Measurements from ENCODE around the gene SLC2A9. TPM values are rescaled to one million over a fixed set of nuclear protein-coding genes. Genes with fewer than 3 reads are reported as not detected.

Gene SLC2A9
- total RNA-seq = 1 to 10 TPM in 1 of 2 experiments, under 1 TPM in 1; 0.77 to 1.6 TPM

- POLR2A ChIA-PET = no interaction called here
- peaks cover 13% of the 10 kb centered on the region for H3K4me1 Mint-ChIP-seq
- H3K36me3 Mint-ChIP-seq = no peaks in the 10 kb centered on the region
- no peak for ATAC-seq (ENCODE audit: low read depth)
- no peaks in the 10 kb centered on the region for H3K9me3 Mint-ChIP-seq
- peak within 1 kb of the TSS; percentile 26 for H3K27ac Mint-ChIP-seq
- no peak for DNase-seq
- H3K27me3 Mint-ChIP-seq = peaks cover 6% of the 10 kb centered on the region
- H3K4me3 Mint-ChIP-seq = no peak within 1 kb of the TSS
Observed at GRCh38 chr4:10020871-10021652, at the start of gene SLC2A9. Gene SLC2A9 (minus strand): TSS chr4:10021497. CDS start chr4:10021429, 68 bp downstream.

- H3K27ac Mint-ChIP-seq = no peak overlapping the region
- POLR2A ChIA-PET = no interaction called here
- H3K4me1 Mint-ChIP-seq = no peaks in the 10 kb centered on the region
- no peak overlapping the region for H3K4me3 Mint-ChIP-seq
- H3K9me3 Mint-ChIP-seq = no peaks in the 10 kb centered on the region
- ATAC-seq (ENCODE audit: low read depth) = peak; percentile 19
- no peak for DNase-seq
- no peaks in the 10 kb centered on the region for H3K27me3 Mint-ChIP-seq
- peaks cover 22% of the 10 kb centered on the region for H3K36me3 Mint-ChIP-seq
Observed at GRCh38 chr4:10069075-10069642, 47.9 kb upstream of the SLC2A9 start.

- no peaks in the 10 kb centered on the region for H3K9me3 Mint-ChIP-seq
- H3K36me3 Mint-ChIP-seq = peaks cover 17% of the 10 kb centered on the region
- ATAC-seq (ENCODE audit: low read depth) (no peak), DNase-seq (no peak)
- H3K27ac Mint-ChIP-seq = no peak overlapping the region
- H3K4me1 Mint-ChIP-seq = no peaks in the 10 kb centered on the region
- H3K27me3 Mint-ChIP-seq = no peaks in the 10 kb centered on the region
- no peak overlapping the region for H3K4me3 Mint-ChIP-seq
- POLR2A ChIA-PET = no interaction called here
Observed at GRCh38 chr4:10066670-10067651, 45.7 kb upstream of the SLC2A9 start.

GRCh38 chr4:10066206-10066605 is 44.9 kb upstream of the SLC2A9 start:
- Mint-ChIP-seq H3K9me3 (no peaks in the 10 kb centered on the region), H3K27ac (no peak overlapping the region), H3K4me3 (no peak overlapping the region), H3K27me3 (no peaks in the 10 kb centered on the region), H3K36me3 (peaks cover 22% of the 10 kb centered on the region), H3K4me1 (no peaks in the 10 kb centered on the region)
- DNase-seq (no peak), ATAC-seq (ENCODE audit: low read depth) (no peak)
- POLR2A ChIA-PET = no interaction called here

GRCh38 chr4:10063544-10064300 is 42.4 kb upstream of the SLC2A9 start:
- Mint-ChIP-seq H3K9me3 (no peaks in the 10 kb centered on the region), H3K27me3 (no peaks in the 10 kb centered on the region), H3K4me3 (no peak overlapping the region), H3K4me1 (no peaks in the 10 kb centered on the region), H3K36me3 (peaks cover 26% of the 10 kb centered on the region), H3K27ac (no peak overlapping the region)
- ATAC-seq (ENCODE audit: low read depth) (peak; percentile 33), DNase-seq (no peak)
- POLR2A ChIA-PET = no interaction called here

- Mint-ChIP-seq H3K27me3 (no peaks in the 10 kb centered on the region), H3K27ac (no peak overlapping the region), H3K4me3 (no peak overlapping the region), H3K36me3 (peaks cover 29% of the 10 kb centered on the region), H3K4me1 (no peaks in the 10 kb centered on the region), H3K9me3 (no peaks in the 10 kb centered on the region)
- POLR2A ChIA-PET = no interaction called here
- no peak for ATAC-seq (ENCODE audit: low read depth)
- no peak for DNase-seq
Observed at GRCh38 chr4:10061650-10062415, 40.5 kb upstream of the SLC2A9 start.

GRCh38 chr4:10058371-10058770 is 37.1 kb upstream of the SLC2A9 start:
- no peak overlapping the region for H3K27ac Mint-ChIP-seq
- no peak for ATAC-seq (ENCODE audit: low read depth)
- H3K4me3 Mint-ChIP-seq = no peak overlapping the region
- H3K4me1 Mint-ChIP-seq = no peaks in the 10 kb centered on the region
- peaks cover 29% of the 10 kb centered on the region for H3K36me3 Mint-ChIP-seq
- no peak for DNase-seq
- POLR2A ChIA-PET = no interaction called here
- no peaks in the 10 kb centered on the region for H3K27me3 Mint-ChIP-seq
- no peaks in the 10 kb centered on the region for H3K9me3 Mint-ChIP-seq

- H3K27me3 Mint-ChIP-seq = no peaks in the 10 kb centered on the region
- no peak overlapping the region for H3K27ac Mint-ChIP-seq
- H3K4me3 Mint-ChIP-seq = no peak overlapping the region
- ATAC-seq (ENCODE audit: low read depth) (no peak), DNase-seq (no peak)
- no peaks in the 10 kb centered on the region for H3K9me3 Mint-ChIP-seq
- no peaks in the 10 kb centered on the region for H3K4me1 Mint-ChIP-seq
- POLR2A ChIA-PET = interaction anchor here (0.7 kb wide), 1 partner anchor 198 kb away, joined by 4 read pairs; no protein-coding TSS in a partner anchor
- peaks cover 29% of the 10 kb centered on the region for H3K36me3 Mint-ChIP-seq
Observed at GRCh38 chr4:10057023-10057395, 35.7 kb upstream of the SLC2A9 start.

GRCh38 chr4:10056334-10057022 is 35.2 kb upstream of the SLC2A9 start:
- no peak for ATAC-seq (ENCODE audit: low read depth)

GRCh38 chr4:10055871-10056270 is 34.6 kb upstream of the SLC2A9 start:
- no peaks in the 10 kb centered on the region for H3K27me3 Mint-ChIP-seq
- no peak for DNase-seq
- H3K36me3 Mint-ChIP-seq = peaks cover 24% of the 10 kb centered on the region
- H3K4me1 Mint-ChIP-seq = no peaks in the 10 kb centered on the region
- no peak overlapping the region for H3K4me3 Mint-ChIP-seq
- H3K9me3 Mint-ChIP-seq = no peaks in the 10 kb centered on the region
- POLR2A ChIA-PET = no interaction called here
- no peak overlapping the region for H3K27ac Mint-ChIP-seq
- no peak for ATAC-seq (ENCODE audit: low read depth)

More at GRCh38 chr4:10056334-10057022, 35.2 kb upstream of the SLC2A9 start:
- POLR2A ChIA-PET = no interaction called here
- Mint-ChIP-seq H3K27me3 (no peaks in the 10 kb centered on the region), H3K4me3 (no peak overlapping the region), H3K27ac (no peak overlapping the region), H3K36me3 (peaks cover 26% of the 10 kb centered on the region), H3K4me1 (no peaks in the 10 kb centered on the region), H3K9me3 (no peaks in the 10 kb centered on the region)
- no peak for DNase-seq

- DNase-seq = no peak
- H3K9me3 Mint-ChIP-seq = no peaks in the 10 kb centered on the region
- no peaks in the 10 kb centered on the region for H3K4me1 Mint-ChIP-seq
- no peak for ATAC-seq (ENCODE audit: low read depth)
- H3K4me3 Mint-ChIP-seq = no peak overlapping the region
- H3K27me3 Mint-ChIP-seq = no peaks in the 10 kb centered on the region
- H3K36me3 Mint-ChIP-seq = peaks cover 22% of the 10 kb centered on the region
- H3K27ac Mint-ChIP-seq = no peak overlapping the region
- POLR2A ChIA-PET = interaction anchor here (0.6 kb wide), 1 partner anchor 1882 kb away, joined by 6 read pairs; no protein-coding TSS in a partner anchor
Observed at GRCh38 chr4:10054571-10055041, 33.3 kb upstream of the SLC2A9 start.
